ENCODE data around the gene KLHL26. TPM values are rescaled to one million over a fixed set of nuclear protein-coding genes. Genes with fewer than 3 reads are reported as not detected.

KLHL26 gene
- total and polyA plus RNA-seq, 7 experiments from 2014 or later = 3.7 to 16.3 (median 10.5) TPM

- no peak overlapping the region for H3K4me3 Mint-ChIP-seq
- CTCF ChIA-PET = no interaction called here
- Histone ChIP-seq H3K27me3 (ENCODE audit: control insufficient read depth in 2 of 2, insufficient read depth in 2 of 2, low read length in 2 of 2) (no peaks in the 10 kb centered on the region), H3K4me1 (ENCODE audit: control insufficient read depth in 2 of 2, insufficient read depth in 2 of 2, low read length in 2 of 2) (peaks cover 0 to 6% of the 10 kb centered on the region in 2 donors), H3K4me3 (ENCODE audit: low read length) (no peak overlapping the region), H3K9me3 (ENCODE audit: control insufficient read depth in 2 of 3, low read length in 3 of 3) (no peaks in the 10 kb centered on the region), H3K27ac (ENCODE audit: low read depth, low read length) (no peak overlapping the region), H3K36me3 (ENCODE audit: control insufficient read depth in 2 of 3, insufficient read depth in 3 of 3, low read length in 3 of 3) (no peaks in the 10 kb centered on the region)
- DNase-seq (no peak), ATAC-seq (no peak)
- peak overlapping the region in 2 of 9 donors; percentile 25 to 65 for H3K27ac Mint-ChIP-seq
- POLR2A ChIA-PET = interaction anchor here (1.0 kb wide), 1 partner anchor 41 kb away, joined by 3 read pairs; no protein-coding TSS in a partner anchor
- H3K27me3 Mint-ChIP-seq = peaks cover 0 to 3% (median 0%) of the 10 kb centered on the region in 5 donors
- H3K9me3 Mint-ChIP-seq = no peaks in the 10 kb centered on the region
- peaks cover 0 to 39% (median 27%) of the 10 kb centered on the region in 7 donors for H3K4me1 Mint-ChIP-seq
- H3K36me3 Mint-ChIP-seq = no peaks in the 10 kb centered on the region
- intact Hi-C loops (cut with micrococcal nuclease) = no loop called here
Measured at GRCh38 chr19:18708452-18709231, 71.8 kb downstream of the KLHL26 start.

GRCh38 chr19:18709546-18709945, 72.7 kb downstream of the KLHL26 start:
- CTCF ChIA-PET = no interaction called here
- intact Hi-C loops (cut with micrococcal nuclease) = no loop called here
- Histone ChIP-seq H3K36me3 (ENCODE audit: control insufficient read depth in 2 of 3, insufficient read depth in 3 of 3, low read length in 3 of 3) (no peaks in the 10 kb centered on the region), H3K27ac (ENCODE audit: low read depth, low read length) (no peak overlapping the region), H3K4me3 (ENCODE audit: low read length) (no peak overlapping the region), H3K27me3 (ENCODE audit: control insufficient read depth in 2 of 2, insufficient read depth in 2 of 2, low read length in 2 of 2) (no peaks in the 10 kb centered on the region), H3K4me1 (ENCODE audit: control insufficient read depth in 2 of 2, insufficient read depth in 2 of 2, low read length in 2 of 2) (peaks cover 0 to 6% of the 10 kb centered on the region in 2 donors), H3K9me3 (ENCODE audit: control insufficient read depth in 2 of 3, low read length in 3 of 3) (no peaks in the 10 kb centered on the region)
- no peak overlapping the region for H3K4me3 Mint-ChIP-seq
- peaks cover 0 to 3% (median 0%) of the 10 kb centered on the region in 5 donors for H3K27me3 Mint-ChIP-seq
- POLR2A ChIA-PET = no interaction called here
- H3K36me3 Mint-ChIP-seq = no peaks in the 10 kb centered on the region
- H3K4me1 Mint-ChIP-seq = peaks cover 0 to 42% (median 27%) of the 10 kb centered on the region in 7 donors
- no peak for DNase-seq
- no peak for ATAC-seq
- H3K9me3 Mint-ChIP-seq = no peaks in the 10 kb centered on the region
- no peak overlapping the region for H3K27ac Mint-ChIP-seq

GRCh38 chr19:18710186-18710585, 73.4 kb downstream of the KLHL26 start:
- no peak overlapping the region for H3K27ac Mint-ChIP-seq
- no peaks in the 10 kb centered on the region for H3K9me3 ChIP-seq (ENCODE audit: control insufficient read depth in 2 of 3, low read length in 3 of 3)
- ATAC-seq (no peak), DNase-seq (no peak)
- peaks cover under 1 to 6% of the 10 kb centered on the region in 2 donors for H3K4me1 ChIP-seq (ENCODE audit: control insufficient read depth in 2 of 2, insufficient read depth in 2 of 2, low read length in 2 of 2)
- H3K36me3 Mint-ChIP-seq = no peaks in the 10 kb centered on the region
- CTCF ChIA-PET = no interaction called here
- H3K27me3 ChIP-seq (ENCODE audit: control insufficient read depth in 2 of 2, insufficient read depth in 2 of 2, low read length in 2 of 2) = no peaks in the 10 kb centered on the region
- H3K27ac ChIP-seq (ENCODE audit: low read depth, low read length) = no peak overlapping the region
- peaks cover 0 to 42% (median 27%) of the 10 kb centered on the region in 7 donors for H3K4me1 Mint-ChIP-seq
- H3K27me3 Mint-ChIP-seq = peaks cover 0 to 3% (median 0%) of the 10 kb centered on the region in 5 donors
- no peaks in the 10 kb centered on the region for H3K9me3 Mint-ChIP-seq
- H3K4me3 Mint-ChIP-seq = peak overlapping the region in 1 of 10 donors; percentile 56
- POLR2A ChIA-PET = no interaction called here
- H3K36me3 ChIP-seq (ENCODE audit: control insufficient read depth in 2 of 3, insufficient read depth in 3 of 3, low read length in 3 of 3) = no peaks in the 10 kb centered on the region
- no peak overlapping the region for H3K4me3 ChIP-seq (ENCODE audit: low read length)
- intact Hi-C loops (cut with micrococcal nuclease) = no loop called here

GRCh38 chr19:18710996-18711751, 74.3 kb downstream of the KLHL26 start:
- H3K27ac Mint-ChIP-seq = no peak overlapping the region
- POLR2A ChIA-PET = no interaction called here
- H3K4me3 Mint-ChIP-seq = no peak overlapping the region
- H3K4me1 Mint-ChIP-seq = peaks cover 2 to 45% (median 32%) of the 10 kb centered on the region in 7 donors
- Histone ChIP-seq H3K9me3 (ENCODE audit: control insufficient read depth in 2 of 3, low read length in 3 of 3) (no peaks in the 10 kb centered on the region), H3K27ac (ENCODE audit: low read depth, low read length) (no peak overlapping the region), H3K4me1 (ENCODE audit: control insufficient read depth in 2 of 2, insufficient read depth in 2 of 2, low read length in 2 of 2) (peaks cover 6% of the 10 kb centered on the region in 2 donors), H3K36me3 (ENCODE audit: control insufficient read depth in 2 of 3, insufficient read depth in 3 of 3, low read length in 3 of 3) (no peaks in the 10 kb centered on the region), H3K4me3 (ENCODE audit: low read length) (no peak overlapping the region), H3K27me3 (ENCODE audit: control insufficient read depth in 2 of 2, insufficient read depth in 2 of 2, low read length in 2 of 2) (no peaks in the 10 kb centered on the region)
- peaks cover 0 to 3% (median 0%) of the 10 kb centered on the region in 5 donors for H3K27me3 Mint-ChIP-seq
- ATAC-seq (no peak), DNase-seq (no peak)
- H3K36me3 Mint-ChIP-seq = no peaks in the 10 kb centered on the region
- CTCF ChIA-PET = no interaction called here
- intact Hi-C loops (cut with micrococcal nuclease) = no loop called here
- H3K9me3 Mint-ChIP-seq = no peaks in the 10 kb centered on the region

- intact Hi-C loops (cut with micrococcal nuclease) = no loop called here
- H3K27me3 ChIP-seq (ENCODE audit: control insufficient read depth in 2 of 2, insufficient read depth in 2 of 2, low read length in 2 of 2) = no peaks in the 10 kb centered on the region
- DNase-seq (no peak), ATAC-seq (no peak)
- H3K27ac Mint-ChIP-seq = no peak overlapping the region
- no peak overlapping the region for H3K4me3 ChIP-seq (ENCODE audit: low read length)
- CTCF ChIA-PET = no interaction called here
- peaks cover 2 to 44% (median 31%) of the 10 kb centered on the region in 7 donors for H3K4me1 Mint-ChIP-seq
- no peaks in the 10 kb centered on the region for H3K9me3 Mint-ChIP-seq
- H3K36me3 Mint-ChIP-seq = no peaks in the 10 kb centered on the region
- H3K27ac ChIP-seq (ENCODE audit: low read depth, low read length) = no peak overlapping the region
- no peak overlapping the region for H3K4me3 Mint-ChIP-seq
- peaks cover 6% of the 10 kb centered on the region in 2 donors for H3K4me1 ChIP-seq (ENCODE audit: control insufficient read depth in 2 of 2, insufficient read depth in 2 of 2, low read length in 2 of 2)
- H3K27me3 Mint-ChIP-seq = peaks cover 0 to 3% (median 0%) of the 10 kb centered on the region in 5 donors
- POLR2A ChIA-PET = no interaction called here
- H3K36me3 ChIP-seq (ENCODE audit: control insufficient read depth in 2 of 3, insufficient read depth in 3 of 3, low read length in 3 of 3) = no peaks in the 10 kb centered on the region
- H3K9me3 ChIP-seq (ENCODE audit: control insufficient read depth in 2 of 3, low read length in 3 of 3) = no peaks in the 10 kb centered on the region
Measured at GRCh38 chr19:18711893-18712292, 75.1 kb downstream of the KLHL26 start.

GRCh38 chr19:18712981-18713380, 76.2 kb downstream of the KLHL26 start:
- DNase-seq (no peak), ATAC-seq (no peak)
- peaks cover 0 to under 1% (median 0%) of the 10 kb centered on the region in 5 donors for H3K36me3 Mint-ChIP-seq
- H3K27me3 ChIP-seq (ENCODE audit: control insufficient read depth in 2 of 2, insufficient read depth in 2 of 2, low read length in 2 of 2) = no peaks in the 10 kb centered on the region
- H3K27ac ChIP-seq (ENCODE audit: low read depth, low read length) = no peak overlapping the region
- H3K4me3 Mint-ChIP-seq = no peak overlapping the region
- no peak overlapping the region for H3K4me3 ChIP-seq (ENCODE audit: low read length)
- no peaks in the 10 kb centered on the region for H3K9me3 ChIP-seq (ENCODE audit: control insufficient read depth in 2 of 3, low read length in 3 of 3)
- no peaks in the 10 kb centered on the region for H3K9me3 Mint-ChIP-seq
- ChIA-PET POLR2A (no interaction called here), CTCF (no interaction called here)
- H3K4me1 ChIP-seq (ENCODE audit: control insufficient read depth in 2 of 2, insufficient read depth in 2 of 2, low read length in 2 of 2) = peaks cover 6% of the 10 kb centered on the region in 2 donors
- H3K4me1 Mint-ChIP-seq = peaks cover 2 to 36% (median 26%) of the 10 kb centered on the region in 7 donors
- intact Hi-C loops (cut with micrococcal nuclease) = no loop called here
- H3K27me3 Mint-ChIP-seq = no peaks in the 10 kb centered on the region
- no peaks in the 10 kb centered on the region for H3K36me3 ChIP-seq (ENCODE audit: control insufficient read depth in 2 of 3, insufficient read depth in 3 of 3, low read length in 3 of 3)
- peak overlapping the region in 1 of 9 donors; percentile 15 for H3K27ac Mint-ChIP-seq
